GM18873 (cell line): ENCODE data around the gene EXTL1.

Experiments
- ATAC-seq: cut with Tn5 transposase; IDR thresholded peaks from one replicate; pipeline ENCODE4 v1.9.1; 2021; ENCODE audit warnings: mild to moderate bottlenecking, moderate library complexity, moderate number of reproducible peaks; ENCODE audit not compliant: unreplicated experiment, low FRiP score

EXTL1 gene

GRCh38 chr1:26037904-26038303 is 16.3 kb downstream of the EXTL1 start:
- no peak for ATAC-seq

- ATAC-seq = no peak
These were observed 16.9 kb downstream of the EXTL1 start for GRCh38 chr1:26038477-26038876.

GRCh38 chr1:26038904-26039303 is 17.3 kb downstream of the EXTL1 start:
- no peak for ATAC-seq

- no peak for ATAC-seq
These were observed 19.8 kb downstream of the EXTL1 start for GRCh38 chr1:26041401-26041800.

- ATAC-seq = no peak
These were observed 20.4 kb downstream of the EXTL1 start for GRCh38 chr1:26041978-26042377.

- no peak for ATAC-seq
These were observed 22.2 kb downstream of the EXTL1 start for GRCh38 chr1:26043765-26044164.

- no peak for ATAC-seq
These were observed 22.8 kb downstream of the EXTL1 start for GRCh38 chr1:26044414-26044813.

- no peak for ATAC-seq
These were observed 23.6 kb downstream of the EXTL1 start for GRCh38 chr1:26044971-26045721.

- ATAC-seq = no peak
These were observed 24.2 kb downstream of the EXTL1 start, which contains the start of gene SLC30A2 for GRCh38 chr1:26045722-26046245. Gene SLC30A2 (minus strand): TSS chr1:26046118. CDS start chr1:26045896, 222 bp downstream.

GRCh38 chr1:26046246-26047095 is 24.9 kb downstream of the EXTL1 start:
- ATAC-seq = no peak

- ATAC-seq = no peak
These were observed 25.8 kb downstream of the EXTL1 start for GRCh38 chr1:26047278-26047874.

- no peak for ATAC-seq
These were observed 28.1 kb downstream of the EXTL1 start for GRCh38 chr1:26049531-26050247.

- ATAC-seq = no peak
These were observed 28.7 kb downstream of the EXTL1 start for GRCh38 chr1:26050248-26050640.

GRCh38 chr1:26053718-26054560 is 32.4 kb downstream of the EXTL1 start:
- no peak for ATAC-seq

- no peak for ATAC-seq
These were observed 33.5 kb downstream of the EXTL1 start for GRCh38 chr1:26055041-26055440.

GRCh38 chr1:26057189-26057588 is 35.6 kb downstream of the EXTL1 start:
- ATAC-seq = no peak

- ATAC-seq = no peak
These were observed 36.5 kb downstream of the EXTL1 start for GRCh38 chr1:26058052-26058595.

GRCh38 chr1:26059906-26060305 is 38.3 kb downstream of the EXTL1 start:
- ATAC-seq = no peak
